ENCODE measurements around the gene MYO15A.

DNA sequence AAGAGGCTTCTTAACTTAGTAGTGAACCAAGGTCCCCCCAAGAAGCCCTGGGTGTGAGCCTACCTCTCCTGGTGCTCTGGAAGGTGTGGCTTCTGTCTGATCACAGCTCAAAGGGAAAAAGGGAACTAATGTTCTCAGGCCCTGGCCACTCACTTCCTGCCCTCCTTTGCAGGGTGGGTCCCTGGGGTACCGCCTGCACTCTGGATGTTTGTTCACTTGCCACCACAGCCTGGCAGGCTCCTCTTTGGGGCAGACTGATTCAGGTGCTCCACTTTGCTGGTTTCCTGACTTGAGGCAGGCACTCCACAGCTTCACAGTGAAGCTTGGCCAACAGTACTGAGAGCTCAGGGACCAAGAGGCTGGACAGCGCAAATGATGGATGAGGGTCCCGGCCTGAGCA lies 5.9 kb upstream of the MYO15A start:
- TF ChIP-seq, protein P1, sequence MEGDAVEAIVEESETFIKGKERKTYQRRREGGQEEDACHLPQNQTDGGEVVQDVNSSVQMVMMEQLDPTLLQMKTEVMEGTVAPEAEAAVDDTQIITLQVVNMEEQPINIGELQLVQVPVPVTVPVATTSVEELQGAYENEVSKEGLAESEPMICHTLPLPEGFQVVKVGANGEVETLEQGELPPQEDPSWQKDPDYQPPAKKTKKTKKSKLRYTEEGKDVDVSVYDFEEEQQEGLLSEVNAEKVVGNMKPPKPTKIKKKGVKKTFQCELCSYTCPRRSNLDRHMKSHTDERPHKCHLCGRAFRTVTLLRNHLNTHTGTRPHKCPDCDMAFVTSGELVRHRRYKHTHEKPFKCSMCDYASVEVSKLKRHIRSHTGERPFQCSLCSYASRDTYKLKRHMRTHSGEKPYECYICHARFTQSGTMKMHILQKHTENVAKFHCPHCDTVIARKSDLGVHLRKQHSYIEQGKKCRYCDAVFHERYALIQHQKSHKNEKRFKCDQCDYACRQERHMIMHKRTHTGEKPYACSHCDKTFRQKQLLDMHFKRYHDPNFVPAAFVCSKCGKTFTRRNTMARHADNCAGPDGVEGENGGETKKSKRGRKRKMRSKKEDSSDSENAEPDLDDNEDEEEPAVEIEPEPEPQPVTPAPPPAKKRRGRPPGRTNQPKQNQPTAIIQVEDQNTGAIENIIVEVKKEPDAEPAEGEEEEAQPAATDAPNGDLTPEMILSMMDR (IDR thresholded peaks at IDR 0.05) = no peak
- TF ChIP-seq POLR2A (IDR thresholded peaks at IDR 0.05) = no peak
